CD4-positive, alpha-beta T cell treated with Interleukin-17A for 4 hours (primary cell): ENCODE data around the gene CAPZB.

Source experiments
- DNase-seq: peaks from one replicate; pipeline ENCODE4 v3.0.0-alpha.2; 2020; ENCODE audit warnings: mixed read lengths

The CAPZB gene

GRCh38 chr1:19467199-19468187 is 17.8 kb downstream of the CAPZB start:
- DNase-seq: no peak

- DNase-seq: peak; percentile 36
Observed at GRCh38 chr1:19466112-19466561, 19.2 kb downstream of the CAPZB start.

GRCh38 chr1:19465650-19466049 is 19.7 kb downstream of the CAPZB start:
- DNase-seq: no peak

- no peak for DNase-seq
Observed at GRCh38 chr1:19465123-19465522, 20.2 kb downstream of the CAPZB start.

GRCh38 chr1:19464696-19465095 is 20.6 kb downstream of the CAPZB start:
- DNase-seq: no peak

GRCh38 chr1:19463504-19463803 is 21.9 kb downstream of the CAPZB start:
- no peak for DNase-seq

GRCh38 chr1:19462781-19463503 is 22.4 kb downstream of the CAPZB start:
- peak; percentile 75 for DNase-seq

- DNase-seq: no peak
Observed at GRCh38 chr1:19461220-19461554, 24.2 kb downstream of the CAPZB start.

- DNase-seq: peak; percentile 75
Observed at GRCh38 chr1:19460535-19461219, 24.7 kb downstream of the CAPZB start.

GRCh38 chr1:19458815-19459417 is 26.4 kb downstream of the CAPZB start:
- DNase-seq: no peak

GRCh38 chr1:19457607-19458006 is 27.7 kb downstream of the CAPZB start:
- no peak for DNase-seq

GRCh38 chr1:19456968-19457441 is 28.3 kb downstream of the CAPZB start:
- no peak for DNase-seq

- DNase-seq: no peak
Observed at GRCh38 chr1:19455353-19455752, 30.0 kb downstream of the CAPZB start.

- peak; percentile 24 for DNase-seq
Observed at GRCh38 chr1:19454265-19455146, 30.8 kb downstream of the CAPZB start.

GRCh38 chr1:19453741-19454201 is 31.6 kb downstream of the CAPZB start:
- no peak for DNase-seq

- DNase-seq: no peak
Observed at GRCh38 chr1:19452221-19452663, 33.1 kb downstream of the CAPZB start.

GRCh38 chr1:19450811-19451515 is 34.4 kb downstream of the CAPZB start:
- DNase-seq: no peak

- DNase-seq: no peak
Observed at GRCh38 chr1:19449454-19450228, 35.7 kb downstream of the CAPZB start.

GRCh38 chr1:19448491-19449439 is 36.6 kb downstream of the CAPZB start:
- peak; percentile 26 for DNase-seq
